ENCODE data around the gene SDHB.

GRCh38 chr1:17080880-17081279 is 27.0 kb upstream of the SDHB start:
- TF ChIP-seq CTCF (conservative IDR thresholded peaks at IDR 0.05), result no peak
- no peak for TF ChIP-seq ZFX (IDR thresholded peaks at IDR 0.05)

All from C4-2B (cell line).